Keratinocyte (primary cell): ENCODE data around the gene MEGF8. TPM values are rescaled to one million over a fixed set of nuclear protein-coding genes. Genes with fewer than 3 reads are reported as not detected.

Source experiments
- DNase-seq: peaks from one replicate; pipeline ENCODE4 v3.0.0-alpha.2; 2011; ENCODE audit warnings: low read depth, missing footprints, low spot score
- FAIRE-seq: peaks from 2 replicates; lab custom pipeline; 2011; peaks lifted over from hg19 to GRCh38; lab: Jason Lieb, UNC
- H2AFZ ChIP-seq: 2 replicates; pipeline ENCODE4 v1.6.0; 2012; ENCODE audit warnings: low read length, control low read depth, inconsistent platforms; ENCODE audit not compliant: control insufficient read depth
- H3K27ac ChIP-seq: 2 replicates; pipeline ENCODE4 v1.5.1; 2011; ENCODE audit warnings: low read length; ENCODE audit not compliant: control insufficient read depth, insufficient read depth
- H3K27me3 ChIP-seq: 3 replicates; pipeline ENCODE4 v1.6.0; 2011; ENCODE audit warnings: low read length; ENCODE audit not compliant: control insufficient read depth, insufficient read depth; ENCODE audit errors: extremely low read depth
- H3K36me3 ChIP-seq, 2 experiments: 2 replicates in 1 of 2; 3 replicates in 1 of 2; pipeline ENCODE4 v1.5.1; 2011; ENCODE audit warnings: low read length in 2 of 2, mild to moderate bottlenecking in 1 of 2; ENCODE audit not compliant: control insufficient read depth in 2 of 2, insufficient read depth in 2 of 2; ENCODE audit errors: extremely low read depth in 1 of 2
- H3K4me1 ChIP-seq: 3 replicates; pipeline ENCODE4 v1.5.1; 2011; ENCODE audit warnings: low read length; ENCODE audit not compliant: control insufficient read depth, insufficient read depth; ENCODE audit errors: extremely low read depth
- H3K4me2 ChIP-seq: 3 replicates; pipeline ENCODE4 v1.6.0; 2011; ENCODE audit warnings: low read depth, low read length; ENCODE audit not compliant: control insufficient read depth, insufficient read depth; ENCODE audit errors: extremely low read depth
- H3K4me3 ChIP-seq, 3 experiments: fragments of 200-600 bp in 1 of 3; sonication (generic) in 1 of 3; 2 replicates in 2 of 3; 3 replicates in 1 of 3; pipeline ENCODE4 v1.5.1; 2011 to 2016; ENCODE audit warnings: low read length in 3 of 3, mild to moderate bottlenecking in 3 of 3, control low read depth in 2 of 3, inconsistent platforms in 1 of 3, low read depth in 1 of 3, mixed read lengths in 1 of 3, mixed run types in 1 of 3, moderate library complexity in 1 of 3; ENCODE audit not compliant: control insufficient read depth in 2 of 3, insufficient read depth in 2 of 3; ENCODE audit errors: extremely low read depth in 1 of 3
- H3K79me2 ChIP-seq: 2 replicates; pipeline ENCODE4 v1.6.0; 2012; ENCODE audit warnings: low read length; ENCODE audit not compliant: control insufficient read depth, insufficient read depth
- H3K9ac ChIP-seq: 3 replicates; pipeline ENCODE4 v1.6.0; 2011; ENCODE audit warnings: low read length; ENCODE audit not compliant: control insufficient read depth, insufficient read depth; ENCODE audit errors: extremely low read depth
- H3K9me1 ChIP-seq: 3 replicates; pipeline ENCODE4 v1.6.0; 2011; ENCODE audit warnings: low read length; ENCODE audit not compliant: control insufficient read depth, insufficient read depth; ENCODE audit errors: extremely low read depth
- H3K9me3 ChIP-seq: 2 replicates; pipeline ENCODE4 v1.5.1; 2012; ENCODE audit warnings: low read depth, low read length; ENCODE audit not compliant: control insufficient read depth
- H4K20me1 ChIP-seq: 3 replicates; pipeline ENCODE4 v1.6.0; 2011; ENCODE audit warnings: low read length; ENCODE audit not compliant: control insufficient read depth, insufficient read depth; ENCODE audit errors: extremely low read depth
- EZH2 ChIP-seq: IDR thresholded peaks from one replicate; pipeline ENCODE4 v1.6.1; 2012; ENCODE audit warnings: inconsistent platforms, mild to moderate bottlenecking, low read length, moderate library complexity
- dilution Hi-C: fragments of 300-500 bp; cut with MboI; formaldehyde crosslinking; loops from one replicate; pipeline ENCODE4 v1.7.0; 2020; ENCODE audit warnings: low sequenced_read_pairs; ENCODE audit not compliant: extremely low pct_ligation_motif_present
- polyA plus RNA-seq, 5 experiments: library from polyadenylated mRNA; depleted of rRNA in 3 of 5; stranded (reverse) in 3 of 5; stranded (forward) in 1 of 5; unstranded in 1 of 5; fragments of >200 nt; gene quantifications; 1 replicate in 1 of 5; 2 replicates in 3 of 5; 3 replicates in 1 of 5; pipeline versions ENCODE4 v1.2.1 to v1.2.3, GENCODE V29; 2011 to 2012; ENCODE audit warnings: missing spikeins in 2 of 5, low read depth in 1 of 5, low replicate concordance in 1 of 5
- TF ChIP-seq, protein P1 (sequence below), 3 experiments: IDR thresholded peaks in 1 of 3; conservative IDR thresholded peaks in 1 of 3; optimal IDR thresholded peaks in 1 of 3; 2 replicates in 2 of 3; 3 replicates in 1 of 3; pipeline versions ENCODE3 to v1.5.1; 2011; ENCODE audit warnings: low read length in 3 of 3, mild to moderate bottlenecking in 3 of 3, moderate library complexity in 2 of 3, control low read depth in 1 of 3, inconsistent platforms in 1 of 3; ENCODE audit not compliant: insufficient read depth in 2 of 3; ENCODE audit errors: extremely low read depth in 1 of 3

Gene MEGF8
- polyA plus RNA-seq, 1 donor (not counting 4 experiments of a cell fraction or from before 2014, with no cell fraction given): 4.1 TPM

GRCh38 chr19:42353341-42354015 is 28.0 kb downstream of the MEGF8 start:
- FAIRE-seq (no peak), DNase-seq (no peak)
- Histone ChIP-seq H2AFZ (no peak overlapping the region), H3K36me3 (peaks cover 0 to 4% of the 10 kb centered on the region in 2 experiments), H3K27ac (no peak overlapping the region), H3K27me3 (no peaks in the 10 kb centered on the region), H3K9ac (no peak overlapping the region), H4K20me1 (no peaks in the 10 kb centered on the region), H3K4me2 (no peak overlapping the region), H3K9me3 (no peaks in the 10 kb centered on the region), H3K79me2 (no peaks in the 10 kb centered on the region), H3K4me1 (no peaks in the 10 kb centered on the region), H3K4me3 (no peak overlapping the region), H3K9me1 (no peaks in the 10 kb centered on the region)
- no peak for TF ChIP-seq EZH2
- TF ChIP-seq, protein P1, sequence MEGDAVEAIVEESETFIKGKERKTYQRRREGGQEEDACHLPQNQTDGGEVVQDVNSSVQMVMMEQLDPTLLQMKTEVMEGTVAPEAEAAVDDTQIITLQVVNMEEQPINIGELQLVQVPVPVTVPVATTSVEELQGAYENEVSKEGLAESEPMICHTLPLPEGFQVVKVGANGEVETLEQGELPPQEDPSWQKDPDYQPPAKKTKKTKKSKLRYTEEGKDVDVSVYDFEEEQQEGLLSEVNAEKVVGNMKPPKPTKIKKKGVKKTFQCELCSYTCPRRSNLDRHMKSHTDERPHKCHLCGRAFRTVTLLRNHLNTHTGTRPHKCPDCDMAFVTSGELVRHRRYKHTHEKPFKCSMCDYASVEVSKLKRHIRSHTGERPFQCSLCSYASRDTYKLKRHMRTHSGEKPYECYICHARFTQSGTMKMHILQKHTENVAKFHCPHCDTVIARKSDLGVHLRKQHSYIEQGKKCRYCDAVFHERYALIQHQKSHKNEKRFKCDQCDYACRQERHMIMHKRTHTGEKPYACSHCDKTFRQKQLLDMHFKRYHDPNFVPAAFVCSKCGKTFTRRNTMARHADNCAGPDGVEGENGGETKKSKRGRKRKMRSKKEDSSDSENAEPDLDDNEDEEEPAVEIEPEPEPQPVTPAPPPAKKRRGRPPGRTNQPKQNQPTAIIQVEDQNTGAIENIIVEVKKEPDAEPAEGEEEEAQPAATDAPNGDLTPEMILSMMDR (optimal IDR thresholded peaks at IDR 0.05 in 1 of 3, IDR thresholded peaks at IDR 0.05 in 1 of 3, conservative IDR thresholded peaks at IDR 0.05 in 1 of 3; ENCODE audit: extremely low read depth in 1 of 3, insufficient read depth in 2 of 3, low read length in 3 of 3): no peak
- dilution Hi-C loops: no loop called here

- no peak for DNase-seq
- Histone ChIP-seq H3K9ac (no peak overlapping the region), H3K4me3 (no peak overlapping the region), H4K20me1 (no peaks in the 10 kb centered on the region), H3K9me3 (no peaks in the 10 kb centered on the region), H3K36me3 (peaks cover 0 to 4% of the 10 kb centered on the region in 2 experiments), H3K27me3 (no peaks in the 10 kb centered on the region), H3K27ac (no peak overlapping the region), H3K9me1 (no peaks in the 10 kb centered on the region), H2AFZ (no peak overlapping the region), H3K79me2 (no peaks in the 10 kb centered on the region), H3K4me1 (no peaks in the 10 kb centered on the region), H3K4me2 (no peak overlapping the region)
- no peak for FAIRE-seq
- no peak for TF ChIP-seq EZH2
- TF ChIP-seq, protein P1 (optimal IDR thresholded peaks at IDR 0.05 in 1 of 3, IDR thresholded peaks at IDR 0.05 in 1 of 3, conservative IDR thresholded peaks at IDR 0.05 in 1 of 3; ENCODE audit: extremely low read depth in 1 of 3, insufficient read depth in 2 of 3, low read length in 3 of 3): no peak
- dilution Hi-C loops: no loop called here
Measured at GRCh38 chr19:42355896-42356295, 30.5 kb downstream of the MEGF8 start.
